BE2C (cell line): Measurements from ENCODE around the gene TCEAL3. TPM values are rescaled to one million over a fixed set of nuclear protein-coding genes. Genes with fewer than 3 reads are reported as not detected.

Source experiments
- DNase-seq: peaks from one replicate; pipeline ENCODE4 v3.0.0-alpha.2; 2020
- H3K27me3 ChIP-seq: fragments of 250-450 bp; sonication (Bioruptor Pico); 2 replicates; pipeline ENCODE4 v1.5.1; 2020; ENCODE audit warnings: mild to moderate bottlenecking
- H3K36me3 ChIP-seq: fragments of 250-450 bp; sonication (Bioruptor Pico); 2 replicates; pipeline ENCODE4 v1.5.1; 2020; ENCODE audit warnings: mild to moderate bottlenecking
- H3K4me1 ChIP-seq: fragments of 250-450 bp; sonication (Bioruptor Pico); 2 replicates; pipeline ENCODE4 v1.5.1; 2020
- H3K4me3 ChIP-seq: 2 replicates; pipeline ENCODE4 v1.5.1; 2011; ENCODE audit warnings: low read depth, low read length
- H3K9me3 ChIP-seq: fragments of 250-450 bp; sonication (Bioruptor Pico); 2 replicates; pipeline ENCODE4 v1.5.1; 2020
- CTCF ChIP-seq: IDR thresholded peaks from 2 replicates; pipeline ENCODE4 v1.5.1; 2012; ENCODE audit warnings: mild to moderate bottlenecking, low read depth, low read length
- polyA plus RNA-seq: library from polyadenylated mRNA; unstranded; fragments of >200 nt; gene quantifications from one replicate; pipeline ENCODE4 v1.2.1, GENCODE V29; 2012; ENCODE audit warnings: low read depth, missing spikeins; ENCODE audit not compliant: insufficient read length, insufficient read depth

TCEAL3 gene
- 17.3 TPM for polyA plus RNA-seq

GRCh38 chrX:103607364-103608305, at the start of gene TCEAL3:
TCEAL3 (plus strand) TSS chrX:103607963; CDS start chrX:103609065, 1,102 bp downstream.
- Histone ChIP-seq H3K4me3 (peak within 1 kb of the TSS; percentile 61), H3K9me3 (no peaks in the 10 kb centered on the region), H3K36me3 (no peaks in the 10 kb centered on the region), H3K4me1 (no peaks in the 10 kb centered on the region), H3K27me3 (no peaks in the 10 kb centered on the region)
- DNase-seq, result peak; percentile 61
- no peak for TF ChIP-seq CTCF

GRCh38 chrX:103560256-103560655, 47.5 kb upstream of the TCEAL3 start:
- no peaks in the 10 kb centered on the region for H3K9me3 ChIP-seq
- H3K4me3 ChIP-seq, result no peak overlapping the region
- no peaks in the 10 kb centered on the region for H3K4me1 ChIP-seq
- H3K36me3 ChIP-seq, result no peaks in the 10 kb centered on the region
- DNase-seq, result no peak
- no peaks in the 10 kb centered on the region for H3K27me3 ChIP-seq
- TF ChIP-seq CTCF, result no peak

GRCh38 chrX:103562801-103563200, 45.0 kb upstream of the TCEAL3 start:
- H3K4me3 ChIP-seq, result no peak overlapping the region
- no peaks in the 10 kb centered on the region for H3K36me3 ChIP-seq
- no peak for TF ChIP-seq CTCF
- H3K27me3 ChIP-seq, result no peaks in the 10 kb centered on the region
- H3K4me1 ChIP-seq, result no peaks in the 10 kb centered on the region
- H3K9me3 ChIP-seq, result no peaks in the 10 kb centered on the region
- DNase-seq, result no peak

- H3K4me1 ChIP-seq, result no peaks in the 10 kb centered on the region
- H3K36me3 ChIP-seq, result no peaks in the 10 kb centered on the region
- DNase-seq, result no peak
- no peak overlapping the region for H3K4me3 ChIP-seq
- H3K9me3 ChIP-seq, result no peaks in the 10 kb centered on the region
- no peaks in the 10 kb centered on the region for H3K27me3 ChIP-seq
- TF ChIP-seq CTCF, result no peak
Observed at GRCh38 chrX:103565197-103565596, 42.6 kb upstream of the TCEAL3 start.

GRCh38 chrX:103565752-103566151, 42.0 kb upstream of the TCEAL3 start:
- no peak for TF ChIP-seq CTCF
- H3K4me3 ChIP-seq, result no peak overlapping the region
- H3K4me1 ChIP-seq, result no peaks in the 10 kb centered on the region
- no peaks in the 10 kb centered on the region for H3K27me3 ChIP-seq
- no peaks in the 10 kb centered on the region for H3K36me3 ChIP-seq
- no peak for DNase-seq
- no peaks in the 10 kb centered on the region for H3K9me3 ChIP-seq

- DNase-seq, result no peak
- Histone ChIP-seq H3K27me3 (no peaks in the 10 kb centered on the region), H3K4me3 (no peak overlapping the region), H3K4me1 (no peaks in the 10 kb centered on the region), H3K9me3 (no peaks in the 10 kb centered on the region), H3K36me3 (no peaks in the 10 kb centered on the region)
- no peak for TF ChIP-seq CTCF
Observed at GRCh38 chrX:103571121-103571520, 36.6 kb upstream of the TCEAL3 start.
